Measurements from ENCODE around the gene AGT. TPM values are rescaled to one million over a fixed set of nuclear protein-coding genes. Genes with fewer than 3 reads are reported as not detected.

The AGT gene
- total RNA-seq, 1 donor from 2014 or later = 79.0 TPM

DNA sequence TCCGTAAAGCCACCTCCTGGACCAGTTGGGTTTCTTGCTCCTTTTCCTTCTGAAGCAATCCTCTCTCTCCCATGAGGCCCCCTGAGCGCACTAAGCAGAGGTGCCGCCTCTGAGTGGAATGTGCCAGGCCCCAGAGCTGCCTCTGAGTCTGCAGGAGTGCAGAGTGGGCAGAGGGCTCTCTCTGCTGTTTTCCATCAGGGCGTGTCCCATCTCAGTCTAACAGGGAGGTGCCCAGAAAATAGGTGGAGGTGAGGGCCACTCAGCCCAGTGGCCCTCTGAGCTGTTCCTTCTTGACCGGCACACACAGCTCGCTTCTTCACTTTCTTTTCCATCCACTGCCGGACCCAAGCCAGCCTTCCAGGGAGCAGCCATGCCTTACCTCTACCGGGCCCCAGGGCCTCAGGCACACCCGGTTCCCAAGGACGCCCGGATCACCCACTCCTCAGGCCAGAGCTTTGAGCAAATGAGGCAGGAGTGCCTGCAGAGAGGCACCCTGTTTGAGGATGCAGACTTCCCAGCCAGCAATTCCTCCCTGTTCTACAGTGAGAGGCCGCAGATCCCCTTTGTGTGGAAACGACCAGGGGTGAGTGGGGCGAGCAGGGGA lies 33.3 kb upstream of the AGT start, which contains the start of gene CAPN9:
Gene CAPN9 (plus strand): TSS at position 262 of the 604 bp plus-strand sequence. CDS start 109 bp downstream, at position 371.
- no peaks in the 10 kb centered on the region for H3K9me3 ChIP-seq
- no peak within 1 kb of the TSS for H3K4me3 ChIP-seq
- no peaks in the 10 kb centered on the region for H3K4me1 ChIP-seq
- H3K27me3 ChIP-seq = no peaks in the 10 kb centered on the region
- no peak for DNase-seq (ENCODE audit: low spot score in 2 of 2)
- H3K36me3 ChIP-seq = no peaks in the 10 kb centered on the region
- TF ChIP-seq, protein P1, sequence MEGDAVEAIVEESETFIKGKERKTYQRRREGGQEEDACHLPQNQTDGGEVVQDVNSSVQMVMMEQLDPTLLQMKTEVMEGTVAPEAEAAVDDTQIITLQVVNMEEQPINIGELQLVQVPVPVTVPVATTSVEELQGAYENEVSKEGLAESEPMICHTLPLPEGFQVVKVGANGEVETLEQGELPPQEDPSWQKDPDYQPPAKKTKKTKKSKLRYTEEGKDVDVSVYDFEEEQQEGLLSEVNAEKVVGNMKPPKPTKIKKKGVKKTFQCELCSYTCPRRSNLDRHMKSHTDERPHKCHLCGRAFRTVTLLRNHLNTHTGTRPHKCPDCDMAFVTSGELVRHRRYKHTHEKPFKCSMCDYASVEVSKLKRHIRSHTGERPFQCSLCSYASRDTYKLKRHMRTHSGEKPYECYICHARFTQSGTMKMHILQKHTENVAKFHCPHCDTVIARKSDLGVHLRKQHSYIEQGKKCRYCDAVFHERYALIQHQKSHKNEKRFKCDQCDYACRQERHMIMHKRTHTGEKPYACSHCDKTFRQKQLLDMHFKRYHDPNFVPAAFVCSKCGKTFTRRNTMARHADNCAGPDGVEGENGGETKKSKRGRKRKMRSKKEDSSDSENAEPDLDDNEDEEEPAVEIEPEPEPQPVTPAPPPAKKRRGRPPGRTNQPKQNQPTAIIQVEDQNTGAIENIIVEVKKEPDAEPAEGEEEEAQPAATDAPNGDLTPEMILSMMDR (IDR thresholded peaks at IDR 0.05) = no peak
- no peak within 1 kb of the TSS for H3K27ac ChIP-seq
- intact Hi-C loops (cut with DNase I) = no loop called here

- TF ChIP-seq, protein P1 (IDR thresholded peaks at IDR 0.05) = no peak
- Histone ChIP-seq H3K9me3 (no peaks in the 10 kb centered on the region), H3K4me3 (no peak overlapping the region), H3K4me1 (no peaks in the 10 kb centered on the region), H3K36me3 (no peaks in the 10 kb centered on the region), H3K27me3 (no peaks in the 10 kb centered on the region), H3K27ac (no peak overlapping the region)
- intact Hi-C loops (cut with DNase I) = no loop called here
- DNase-seq (ENCODE audit: low spot score in 2 of 2) = no peak
These were observed 32.7 kb upstream of the AGT start for GRCh38 chr1:230746617-230747016.

- no peak for DNase-seq (ENCODE audit: low spot score in 2 of 2)
- Histone ChIP-seq H3K4me1 (no peaks in the 10 kb centered on the region), H3K27me3 (no peaks in the 10 kb centered on the region), H3K4me3 (no peak overlapping the region), H3K27ac (no peak overlapping the region), H3K9me3 (no peaks in the 10 kb centered on the region), H3K36me3 (no peaks in the 10 kb centered on the region)
- TF ChIP-seq, protein P1 (IDR thresholded peaks at IDR 0.05) = no peak
- intact Hi-C loops (cut with DNase I) = no loop called here
These were observed 31.1 kb upstream of the AGT start for GRCh38 chr1:230745071-230745470.

DNA sequence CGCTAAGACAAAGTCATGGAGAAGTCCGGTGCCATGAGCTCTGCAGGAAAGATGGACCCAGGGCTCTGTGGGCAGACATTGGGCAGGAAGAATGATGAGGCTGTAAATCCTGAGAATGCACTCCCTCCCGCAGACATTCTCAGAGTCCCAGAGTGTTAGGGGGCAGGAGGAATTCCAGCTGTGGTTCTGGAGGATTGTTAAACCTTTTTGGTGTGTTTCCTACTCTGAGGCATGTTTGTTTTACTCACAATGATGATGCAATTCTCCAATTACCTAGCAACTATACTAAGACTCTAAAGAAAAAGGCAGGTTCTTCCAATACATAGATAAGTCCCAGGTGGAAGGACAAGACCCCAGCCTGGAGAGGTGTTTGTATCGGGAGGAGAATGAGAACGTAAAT lies 30.5 kb upstream of the AGT start:
- intact Hi-C loops (cut with DNase I) = no loop called here
- Histone ChIP-seq H3K27me3 (no peaks in the 10 kb centered on the region), H3K9me3 (no peaks in the 10 kb centered on the region), H3K27ac (no peak overlapping the region), H3K36me3 (no peaks in the 10 kb centered on the region), H3K4me1 (no peaks in the 10 kb centered on the region), H3K4me3 (no peak overlapping the region)
- no peak for DNase-seq (ENCODE audit: low spot score in 2 of 2)
- TF ChIP-seq, protein P1 (IDR thresholded peaks at IDR 0.05) = no peak

DNA sequence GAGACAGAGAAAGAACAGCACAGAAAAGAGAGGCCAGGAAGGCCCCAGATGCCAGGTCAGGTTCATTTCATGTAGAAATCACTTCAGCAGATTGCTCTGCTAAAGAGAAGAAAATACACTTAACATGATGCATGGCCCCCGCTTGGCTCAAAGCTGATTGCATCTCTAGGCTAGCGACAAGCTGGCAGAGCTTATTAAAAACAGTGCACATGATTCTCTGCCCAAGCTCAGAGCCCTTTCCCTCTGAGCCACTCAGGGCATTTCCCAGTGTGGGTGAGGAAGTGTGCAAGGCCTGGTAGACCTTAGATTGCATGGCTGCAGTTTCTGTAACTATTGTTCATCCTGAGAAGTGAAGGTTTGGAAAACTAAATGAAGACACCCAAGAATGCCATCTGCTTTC lies 30.0 kb upstream of the AGT start:
- no peak for DNase-seq (ENCODE audit: low spot score in 2 of 2)
- Histone ChIP-seq H3K36me3 (no peaks in the 10 kb centered on the region), H3K4me1 (no peaks in the 10 kb centered on the region), H3K4me3 (no peak overlapping the region), H3K27ac (no peak overlapping the region), H3K27me3 (no peaks in the 10 kb centered on the region), H3K9me3 (no peaks in the 10 kb centered on the region)
- intact Hi-C loops (cut with DNase I) = no loop called here
- TF ChIP-seq, protein P1 (IDR thresholded peaks at IDR 0.05) = no peak

All from ascending aorta (tissue), 2 donors.